OCI-LY7 (cell line): Measurements from ENCODE around the gene AGK. TPM values are rescaled to one million over a fixed set of nuclear protein-coding genes. Genes with fewer than 3 reads are reported as not detected.

Source experiments
- BruUV-seq: library from RNA; stranded (reverse); fragments of 400-500 nt; replicated peaks from 2 replicates; lab custom pipeline; 2021; lab: Mats Ljungman, UMichigan
- CTCF ChIA-PET: fragments of 300-600 bp; sonication (Branson Sonifier 250); formaldehyde crosslinking; loops from one replicate; lab custom pipeline; 2022; ENCODE audit warnings: antibody characterized with exemption; ENCODE audit not compliant: unreplicated experiment; lab: Charles Lee
- POLR2A ChIA-PET: fragments of 300-600 bp; sonication (Branson Sonifier 250); formaldehyde crosslinking; loops from one replicate; lab custom pipeline; 2022; ENCODE audit warnings: antibody characterized with exemption; lab: Charles Lee
- DNase-seq: peaks from one replicate; pipeline ENCODE4 v3.0.0-alpha.2; 2015; ENCODE audit warnings: low spot score
- H2AFZ ChIP-seq: fragments of 200-600 bp; sonication (generic), shearing (Covaris generic); 2 replicates; pipeline ENCODE4 v1.6.1; 2014; ENCODE audit warnings: mild to moderate bottlenecking, antibody characterized with exemption, low read length, moderate library complexity
- H3K27ac ChIP-seq: fragments of 200-600 bp; sonication (generic); 2 replicates; pipeline ENCODE4 v1.5.1; 2014; ENCODE audit warnings: mixed run types, low read depth, mild to moderate bottlenecking, moderate library complexity, low read length, inconsistent platforms; ENCODE audit not compliant: poor library complexity, severe bottlenecking
- H3K36me3 ChIP-seq: fragments of 200-600 bp; sonication (generic); 2 replicates; pipeline ENCODE4 v1.6.1; 2014; ENCODE audit warnings: mild to moderate bottlenecking, antibody characterized with exemption, low read length, moderate library complexity, mixed read lengths; ENCODE audit not compliant: insufficient read depth
- H3K4me1 ChIP-seq: fragments of 200-600 bp; sonication (generic); 2 replicates; pipeline ENCODE4 v1.5.1; 2014; ENCODE audit warnings: mild to moderate bottlenecking, low read length; ENCODE audit not compliant: insufficient read depth, poor library complexity, severe bottlenecking
- H3K4me2 ChIP-seq: fragments of 200-600 bp; sonication (generic); 2 replicates; pipeline ENCODE4 v1.6.1; 2014; ENCODE audit warnings: mild to moderate bottlenecking, low read length
- H3K4me3 ChIP-seq: fragments of 200-600 bp; sonication (generic); 2 replicates; pipeline ENCODE4 v1.5.1; 2014; ENCODE audit warnings: mild to moderate bottlenecking, low read depth, low read length; ENCODE audit not compliant: poor library complexity, severe bottlenecking
- H3K79me2 ChIP-seq: fragments of 200-600 bp; sonication (generic); 2 replicates; pipeline ENCODE4 v1.6.1; 2016; ENCODE audit warnings: low read depth, mild to moderate bottlenecking, low read length, moderate library complexity, mixed read lengths; ENCODE audit not compliant: insufficient read depth
- H3K9me2 ChIP-seq: fragments of 200-600 bp; sonication (generic); 2 replicates; pipeline ENCODE4 v1.6.1; 2016; ENCODE audit warnings: mild to moderate bottlenecking, low read length, mixed read lengths; ENCODE audit not compliant: insufficient read depth
- H3K9me3 ChIP-seq: fragments of 200-600 bp; sonication (generic); 2 replicates; pipeline ENCODE4 v1.6.1; 2014; ENCODE audit warnings: mild to moderate bottlenecking, mixed run types, low read length, mixed read lengths
- H4K20me1 ChIP-seq: fragments of 200-600 bp; sonication (generic); 2 replicates; pipeline ENCODE4 v1.6.1; 2014; ENCODE audit warnings: mild to moderate bottlenecking, antibody characterized with exemption, low read length, moderate library complexity, mixed read lengths; ENCODE audit not compliant: insufficient read depth
- EZH2phosphoT487 ChIP-seq: fragments of 200-600 bp; sonication (generic); IDR thresholded peaks from 2 replicates; pipeline ENCODE4 v1.6.1; 2018; ENCODE audit warnings: low read depth, borderline replicate concordance, mild to moderate bottlenecking, mixed run types, antibody characterized with exemption, low read length, moderate library complexity, mixed read lengths
- intact Hi-C: fragments of 100-400 bp; cut with micrococcal nuclease; formaldehyde crosslinking; loops from one replicate; pipeline ENCODE4 v1.10.0; 2022; ENCODE audit not compliant: unreplicated experiment
- total RNA-seq, 2 experiments: library from RNA; depleted of rRNA in 1 of 2; stranded (reverse); fragments of >200 nt in 1 of 2; shearing (Covaris generic) in 1 of 2; gene quantifications; 2 replicates each; pipeline ENCODE4 v1.2.3, GENCODE V29; 2014 to 2022
- TF ChIP-seq, protein P1 (sequence below): fragments of 200-600 bp; sonication (generic); conservative IDR thresholded peaks from 2 replicates; pipeline ENCODE4 v1.5.1; 2014; ENCODE audit warnings: mild to moderate bottlenecking, antibody characterized with exemption, low read length, moderate library complexity, mixed read lengths

AGK gene
- total RNA-seq, 2 experiments from 2014 or later = 31.2 to 33.6 TPM

GRCh38 chr7:141573511-141573910 lies 22.3 kb downstream of the AGK start:
- no peak overlapping the region for H3K4me2 ChIP-seq
- peaks cover 50% of the 10 kb centered on the region for H3K36me3 ChIP-seq
- H3K4me3 ChIP-seq = no peak overlapping the region
- no peak overlapping the region for H3K27ac ChIP-seq
- no peaks in the 10 kb centered on the region for H3K9me2 ChIP-seq
- CTCF ChIA-PET = no interaction called here
- H3K9me3 ChIP-seq = peaks cover 13% of the 10 kb centered on the region; the same call in 1 of the 2 replicates
- H2AFZ ChIP-seq = no peak overlapping the region
- DNase-seq = no peak
- POLR2A ChIA-PET = interaction anchor here (1.0 to 1.8 kb wide), 3 partner anchors 21 to 32 kb away, joined by 3 to 6 read pairs (median 4); no protein-coding TSS in a partner anchor
- no TSS peak for BruUV-seq
- TF ChIP-seq EZH2phosphoT487 = no peak
- TF ChIP-seq, protein P1, sequence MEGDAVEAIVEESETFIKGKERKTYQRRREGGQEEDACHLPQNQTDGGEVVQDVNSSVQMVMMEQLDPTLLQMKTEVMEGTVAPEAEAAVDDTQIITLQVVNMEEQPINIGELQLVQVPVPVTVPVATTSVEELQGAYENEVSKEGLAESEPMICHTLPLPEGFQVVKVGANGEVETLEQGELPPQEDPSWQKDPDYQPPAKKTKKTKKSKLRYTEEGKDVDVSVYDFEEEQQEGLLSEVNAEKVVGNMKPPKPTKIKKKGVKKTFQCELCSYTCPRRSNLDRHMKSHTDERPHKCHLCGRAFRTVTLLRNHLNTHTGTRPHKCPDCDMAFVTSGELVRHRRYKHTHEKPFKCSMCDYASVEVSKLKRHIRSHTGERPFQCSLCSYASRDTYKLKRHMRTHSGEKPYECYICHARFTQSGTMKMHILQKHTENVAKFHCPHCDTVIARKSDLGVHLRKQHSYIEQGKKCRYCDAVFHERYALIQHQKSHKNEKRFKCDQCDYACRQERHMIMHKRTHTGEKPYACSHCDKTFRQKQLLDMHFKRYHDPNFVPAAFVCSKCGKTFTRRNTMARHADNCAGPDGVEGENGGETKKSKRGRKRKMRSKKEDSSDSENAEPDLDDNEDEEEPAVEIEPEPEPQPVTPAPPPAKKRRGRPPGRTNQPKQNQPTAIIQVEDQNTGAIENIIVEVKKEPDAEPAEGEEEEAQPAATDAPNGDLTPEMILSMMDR = no peak
- no peaks in the 10 kb centered on the region for H3K4me1 ChIP-seq
- intact Hi-C loops = no loop called here
- no peaks in the 10 kb centered on the region for H4K20me1 ChIP-seq
- no peaks in the 10 kb centered on the region for H3K79me2 ChIP-seq

DNA sequence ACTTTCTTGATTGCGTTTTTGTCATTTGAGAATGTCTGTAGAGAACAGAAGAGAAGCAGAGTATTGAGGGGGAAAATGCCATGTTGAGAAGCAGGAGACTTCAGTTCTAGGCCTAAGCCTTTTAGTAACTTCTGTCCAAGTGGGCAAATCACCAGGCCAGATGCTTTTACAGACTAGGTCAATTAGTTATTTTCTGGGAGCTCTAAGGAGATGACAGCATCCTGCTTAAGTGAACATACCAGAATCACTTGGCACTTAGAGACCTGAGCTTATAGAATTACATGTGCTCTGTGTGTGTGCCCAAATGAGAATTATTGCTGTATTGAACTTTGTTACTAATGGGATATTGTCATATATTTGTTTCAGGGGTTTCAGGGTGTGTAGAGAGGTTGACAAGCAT lies 24.0 kb downstream of the AGK start:
- Histone ChIP-seq H4K20me1 (no peaks in the 10 kb centered on the region), H3K4me2 (no peak overlapping the region), H3K36me3 (peaks cover 46% of the 10 kb centered on the region), H3K9me2 (no peaks in the 10 kb centered on the region), H3K4me1 (no peaks in the 10 kb centered on the region), H3K27ac (no peak overlapping the region), H3K79me2 (no peaks in the 10 kb centered on the region), H3K4me3 (no peak overlapping the region), H2AFZ (no peak overlapping the region), H3K9me3 (peaks cover 13% of the 10 kb centered on the region; the same call in 1 of the 2 replicates)
- ChIA-PET POLR2A (interaction anchor here (0.6 to 1.1 kb wide), 4 partner anchors 9 to 41 kb away, joined by 3 to 4 read pairs (median 3); no protein-coding TSS in a partner anchor), CTCF (no interaction called here)
- TF ChIP-seq EZH2phosphoT487 = no peak
- TF ChIP-seq, protein P1 = no peak
- intact Hi-C loops = no loop called here
- no peak for DNase-seq
- no TSS peak for BruUV-seq

DNA sequence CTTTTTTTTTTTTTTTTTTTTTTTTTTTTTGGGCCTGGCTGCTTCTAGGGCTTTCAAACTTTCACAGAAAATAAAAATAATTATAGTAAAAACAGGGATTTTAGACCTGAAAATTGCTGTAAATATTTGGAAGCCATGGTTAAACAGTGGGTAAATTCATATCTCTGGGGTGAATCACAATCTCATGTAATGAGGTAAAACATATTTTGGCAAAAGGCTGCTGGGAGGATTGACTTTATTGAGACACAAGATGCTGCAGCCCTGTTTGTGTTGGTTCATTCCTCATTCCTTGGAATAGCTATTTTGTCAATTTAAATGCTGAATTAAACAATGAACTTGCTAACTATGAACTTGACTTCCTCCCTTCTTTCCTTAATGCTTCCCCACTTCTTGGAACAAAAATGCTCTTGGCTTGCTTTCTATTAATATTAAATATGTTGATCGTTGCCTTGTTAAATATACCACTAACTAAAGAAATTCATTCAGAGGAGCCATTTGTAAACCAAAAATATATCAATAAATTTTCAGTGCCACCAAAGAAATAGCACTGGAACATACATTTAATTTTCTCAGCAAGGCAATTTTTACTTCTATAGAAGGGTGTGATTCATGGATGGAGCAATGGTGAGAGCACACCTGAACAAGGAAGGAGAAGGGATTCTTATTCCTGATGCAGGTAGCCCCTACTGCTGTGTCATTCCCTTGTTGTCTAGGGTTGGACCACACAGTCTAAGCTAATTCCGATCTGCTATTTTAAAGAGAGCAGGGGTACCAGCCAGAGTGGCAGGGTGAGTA lies 24.6 kb downstream of the AGK start:
- H3K4me1 ChIP-seq = no peaks in the 10 kb centered on the region
- H3K9me2 ChIP-seq = no peaks in the 10 kb centered on the region
- H4K20me1 ChIP-seq = no peaks in the 10 kb centered on the region
- CTCF ChIA-PET = no interaction called here
- BruUV-seq = no TSS peak
- no peak overlapping the region for H3K4me3 ChIP-seq
- H3K9me3 ChIP-seq = peaks cover 13% of the 10 kb centered on the region; the same call in 1 of the 2 replicates
- peaks cover 46% of the 10 kb centered on the region for H3K36me3 ChIP-seq
- H3K79me2 ChIP-seq = no peaks in the 10 kb centered on the region
- no peak for DNase-seq
- POLR2A ChIA-PET = no interaction called here
- no peak overlapping the region for H3K27ac ChIP-seq
- no peak overlapping the region for H3K4me2 ChIP-seq
- no peak for TF ChIP-seq EZH2phosphoT487
- TF ChIP-seq, protein P1 = no peak
- intact Hi-C loops = no loop called here
- H2AFZ ChIP-seq = no peak overlapping the region
